ENCODE results near the gene PSRC1.

DNA sequence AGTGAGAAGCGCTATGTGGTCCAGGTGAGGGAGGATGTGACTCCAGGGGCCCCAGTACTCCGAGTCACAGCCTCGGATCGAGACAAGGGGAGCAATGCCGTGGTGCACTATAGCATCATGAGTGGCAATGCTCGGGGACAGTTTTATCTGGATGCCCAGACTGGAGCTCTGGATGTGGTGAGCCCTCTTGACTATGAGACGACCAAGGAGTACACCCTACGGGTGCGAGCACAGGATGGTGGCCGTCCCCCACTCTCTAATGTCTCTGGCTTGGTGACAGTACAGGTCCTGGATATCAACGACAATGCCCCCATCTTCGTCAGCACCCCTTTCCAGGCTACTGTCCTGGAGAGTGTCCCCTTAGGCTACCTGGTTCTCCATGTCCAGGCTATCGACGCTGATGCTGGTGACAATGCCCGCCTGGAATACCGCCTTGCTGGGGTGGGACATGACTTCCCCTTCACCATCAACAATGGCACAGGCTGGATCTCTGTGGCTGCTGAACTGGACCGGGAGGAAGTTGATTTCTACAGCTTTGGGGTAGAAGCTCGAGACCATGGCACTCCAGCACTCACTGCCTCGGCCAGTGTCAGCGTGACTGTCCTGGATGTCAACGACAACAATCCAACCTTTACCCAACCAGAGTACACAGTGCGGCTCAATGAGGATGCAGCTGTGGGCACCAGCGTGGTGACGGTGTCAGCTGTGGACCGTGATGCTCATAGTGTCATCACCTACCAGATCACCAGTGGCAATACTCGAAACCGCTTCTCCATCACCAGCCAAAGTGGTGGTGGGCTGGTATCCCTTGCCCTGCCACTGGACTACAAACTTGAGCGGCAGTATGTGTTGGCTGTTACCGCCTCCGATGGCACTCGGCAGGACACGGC lies 31.4 kb downstream of the PSRC1 start:
- TF ChIP-seq CTCF (IDR thresholded peaks at IDR 0.05) (no peak), POLR2A (IDR thresholded peaks at IDR 0.05) (no peak)
